WTC11 (cell line): ENCODE measurements around the gene GUCY2C. TPM values are rescaled to one million over a fixed set of nuclear protein-coding genes. Genes with fewer than 3 reads are reported as not detected.

Source experiments
- ATAC-seq: fragments of 200-7000 bp; cut with Tn5 transposase; 2 replicates; pipeline ENCODE4 v1.10.0; 2021; ENCODE audit warnings: mild to moderate bottlenecking, moderate library complexity
- CTCF ChIA-PET: fragments of 300-600 bp; sonication (Branson Sonifier 250); formaldehyde crosslinking; loops from one replicate; lab custom pipeline; 2021; ENCODE audit warnings: antibody characterized with exemption; lab: Charles Lee
- POLR2A ChIA-PET: fragments of 350-600 bp; sonication (Branson Sonifier 250); formaldehyde crosslinking; loops from one replicate; lab custom pipeline; 2021; ENCODE audit warnings: antibody characterized with exemption; lab: Charles Lee
- DNase-seq: peaks from one replicate; pipeline ENCODE4 v3.0.0; 2021; ENCODE audit warnings: low spot score
- H3K27ac Mint-ChIP-seq: 2 replicates; pipeline ENCODE4 v1.8.0; 2021; ENCODE audit warnings: mixed read lengths
- H3K27me3 Mint-ChIP-seq: 2 replicates; pipeline ENCODE4 v1.8.0; 2021; ENCODE audit warnings: low read depth, mild to moderate bottlenecking, moderate library complexity, mixed read lengths
- H3K36me3 Mint-ChIP-seq: 2 replicates; pipeline ENCODE4 v1.8.0; 2021; ENCODE audit warnings: mixed read lengths
- H3K4me1 Mint-ChIP-seq: 2 replicates; pipeline ENCODE4 v1.8.0; 2022; ENCODE audit warnings: mixed read lengths
- H3K4me3 Mint-ChIP-seq: 2 replicates; pipeline ENCODE4 v1.8.0; 2021; ENCODE audit warnings: mild to moderate bottlenecking, moderate library complexity, mixed read lengths
- H3K9me3 Mint-ChIP-seq: 2 replicates; pipeline ENCODE4 v1.8.0; 2021; ENCODE audit warnings: mixed read lengths
- GABPB1 ChIP-seq: sonication (generic); formaldehyde crosslinking; IDR thresholded peaks from 2 replicates; pipeline ENCODE4 v1.8.1; 2023; ENCODE audit warnings: mild to moderate bottlenecking, missing genetic modification reagents
- IRF2 ChIP-seq: sonication (generic); formaldehyde crosslinking; IDR thresholded peaks from 2 replicates; pipeline ENCODE4 v1.8.0; 2022; ENCODE audit warnings: low read depth, missing genetic modification reagents, borderline replicate concordance
- JUN ChIP-seq: sonication (generic); formaldehyde crosslinking; IDR thresholded peaks from 2 replicates; pipeline ENCODE4 v1.8.0; 2023; ENCODE audit warnings: mild to moderate bottlenecking, missing genetic modification reagents
- NR3C1 ChIP-seq: sonication (generic); formaldehyde crosslinking; conservative IDR thresholded peaks from 2 replicates; pipeline ENCODE4 v1.8.1; 2023; ENCODE audit warnings: low read depth, mild to moderate bottlenecking, missing genetic modification reagents
- SP1 ChIP-seq: sonication (generic); formaldehyde crosslinking; conservative IDR thresholded peaks from 2 replicates; pipeline ENCODE4 v1.8.1; 2022; ENCODE audit warnings: missing genetic modification reagents
- TP53 ChIP-seq: sonication (generic); formaldehyde crosslinking; IDR thresholded peaks from 2 replicates; pipeline ENCODE4 v1.8.1; 2023; ENCODE audit warnings: mild to moderate bottlenecking, missing genetic modification reagents
- ZNF219 ChIP-seq: sonication (generic); formaldehyde crosslinking; IDR thresholded peaks from 2 replicates; pipeline ENCODE4 v1.8.0; 2023; ENCODE audit warnings: missing genetic modification reagents, mild to moderate bottlenecking, borderline replicate concordance
- ZNF396 ChIP-seq: fragments of 250-450 bp; sonication (Bioruptor Pico); IDR thresholded peaks from 2 replicates; pipeline ENCODE4 v1.8.0; 2021; ENCODE audit warnings: mild to moderate bottlenecking, moderate library complexity, borderline replicate concordance
- total RNA-seq: library from RNA; stranded (reverse); gene quantifications from 3 replicates; pipeline ENCODE4 v1.2.3, GENCODE V29; 2021
- TF ChIP-seq, protein P1 (sequence below): sonication (generic); formaldehyde crosslinking; conservative IDR thresholded peaks from 2 replicates; pipeline ENCODE4 v1.8.1; 2022; ENCODE audit warnings: mild to moderate bottlenecking, missing genetic modification reagents
- TF ChIP-seq, protein P2 (sequence below): sonication (generic); formaldehyde crosslinking; IDR thresholded peaks from 2 replicates; pipeline ENCODE4 v1.8.1; 2023; ENCODE audit warnings: mild to moderate bottlenecking, missing genetic modification reagents
- TF ChIP-seq, protein P3 (sequence below): sonication (generic); formaldehyde crosslinking; IDR thresholded peaks from 2 replicates; pipeline ENCODE4 v1.8.0; 2023; ENCODE audit warnings: mild to moderate bottlenecking, missing genetic modification reagents
- TF ChIP-seq, protein P4 (sequence below): fragments of 250-450 bp; sonication (Bioruptor Pico); IDR thresholded peaks from 2 replicates; pipeline ENCODE4 v1.9.0; 2021; ENCODE audit warnings: mild to moderate bottlenecking, borderline replicate concordance
- TF ChIP-seq, protein P5 (sequence below): fragments of 250-450 bp; sonication (Bioruptor Pico); IDR thresholded peaks from 2 replicates; pipeline ENCODE4 v1.9.0; 2021; ENCODE audit warnings: mild to moderate bottlenecking
- TF ChIP-seq, protein P6 (sequence below): sonication (generic); formaldehyde crosslinking; IDR thresholded peaks from 2 replicates; pipeline ENCODE4 v1.8.1; 2023; ENCODE audit warnings: mild to moderate bottlenecking, missing genetic modification reagents, moderate library complexity
- TF ChIP-seq, protein P7 (sequence below): sonication (generic); formaldehyde crosslinking; IDR thresholded peaks from 2 replicates; pipeline ENCODE4 v1.8.1; 2022; ENCODE audit warnings: mild to moderate bottlenecking, moderate library complexity, missing genetic modification reagents
- TF ChIP-seq, protein P8 (sequence below): sonication (generic); formaldehyde crosslinking; conservative IDR thresholded peaks from 2 replicates; pipeline ENCODE4 v1.8.1; 2023; ENCODE audit warnings: mild to moderate bottlenecking, low read depth, missing genetic modification reagents, moderate library complexity

The GUCY2C gene
- total RNA-seq, 1 experiment from 2014 or later, result 3.9 TPM

DNA sequence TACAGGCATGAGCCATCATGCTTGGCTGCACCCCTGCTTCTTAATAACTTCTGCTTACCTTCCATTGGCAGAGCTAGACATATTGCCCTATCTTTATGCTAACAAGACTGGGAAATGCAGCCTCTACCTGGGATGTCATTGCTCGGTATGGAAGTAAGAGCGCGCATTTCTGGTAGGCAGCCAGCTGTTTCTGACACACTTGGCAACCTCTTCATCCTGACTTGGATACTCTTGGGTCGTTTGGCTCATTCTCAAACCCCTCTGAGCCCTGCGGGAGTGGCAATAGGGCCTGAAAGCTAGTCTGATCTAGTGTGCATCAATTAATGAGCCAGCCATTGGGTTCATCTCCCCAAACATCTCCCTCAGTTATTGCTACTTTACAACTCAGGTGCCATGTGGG lies 123.3 kb downstream of the GUCY2C start:
- no peaks in the 10 kb centered on the region for H3K9me3 Mint-ChIP-seq
- ATAC-seq (no peak), DNase-seq (no peak)
- CTCF ChIA-PET, result interaction anchor here (0.6 to 2.5 kb wide), 7 partner anchors 11 to 93 kb away, joined by 3 to 15 read pairs (median 3); no protein-coding TSS in a partner anchor
- no peaks in the 10 kb centered on the region for H3K36me3 Mint-ChIP-seq
- H3K27ac Mint-ChIP-seq, result no peak overlapping the region
- peaks cover 42% of the 10 kb centered on the region for H3K4me1 Mint-ChIP-seq
- TF ChIP-seq JUN (no peak), IRF2 (CRISPR knock-in tag) (no peak), SP1 (CRISPR knock-in tag) (no peak), ZNF219 (CRISPR knock-in tag) (no peak), GABPB1 (CRISPR knock-in tag) (no peak), TP53 (CRISPR knock-in tag) (no peak), NR3C1 (CRISPR knock-in tag) (no peak), ZNF396 (CRISPR knock-in tag) (no peak)
- TF ChIP-seq, protein P1, sequence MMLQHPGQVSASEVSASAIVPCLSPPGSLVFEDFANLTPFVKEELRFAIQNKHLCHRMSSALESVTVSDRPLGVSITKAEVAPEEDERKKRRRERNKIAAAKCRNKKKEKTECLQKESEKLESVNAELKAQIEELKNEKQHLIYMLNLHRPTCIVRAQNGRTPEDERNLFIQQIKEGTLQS, result no peak
- TF ChIP-seq, protein P2, sequence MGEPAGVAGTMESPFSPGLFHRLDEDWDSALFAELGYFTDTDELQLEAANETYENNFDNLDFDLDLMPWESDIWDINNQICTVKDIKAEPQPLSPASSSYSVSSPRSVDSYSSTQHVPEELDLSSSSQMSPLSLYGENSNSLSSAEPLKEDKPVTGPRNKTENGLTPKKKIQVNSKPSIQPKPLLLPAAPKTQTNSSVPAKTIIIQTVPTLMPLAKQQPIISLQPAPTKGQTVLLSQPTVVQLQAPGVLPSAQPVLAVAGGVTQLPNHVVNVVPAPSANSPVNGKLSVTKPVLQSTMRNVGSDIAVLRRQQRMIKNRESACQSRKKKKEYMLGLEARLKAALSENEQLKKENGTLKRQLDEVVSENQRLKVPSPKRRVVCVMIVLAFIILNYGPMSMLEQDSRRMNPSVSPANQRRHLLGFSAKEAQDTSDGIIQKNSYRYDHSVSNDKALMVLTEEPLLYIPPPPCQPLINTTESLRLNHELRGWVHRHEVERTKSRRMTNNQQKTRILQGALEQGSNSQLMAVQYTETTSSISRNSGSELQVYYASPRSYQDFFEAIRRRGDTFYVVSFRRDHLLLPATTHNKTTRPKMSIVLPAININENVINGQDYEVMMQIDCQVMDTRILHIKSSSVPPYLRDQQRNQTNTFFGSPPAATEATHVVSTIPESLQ (CRISPR knock-in tag), result no peak
- TF ChIP-seq, protein P3, sequence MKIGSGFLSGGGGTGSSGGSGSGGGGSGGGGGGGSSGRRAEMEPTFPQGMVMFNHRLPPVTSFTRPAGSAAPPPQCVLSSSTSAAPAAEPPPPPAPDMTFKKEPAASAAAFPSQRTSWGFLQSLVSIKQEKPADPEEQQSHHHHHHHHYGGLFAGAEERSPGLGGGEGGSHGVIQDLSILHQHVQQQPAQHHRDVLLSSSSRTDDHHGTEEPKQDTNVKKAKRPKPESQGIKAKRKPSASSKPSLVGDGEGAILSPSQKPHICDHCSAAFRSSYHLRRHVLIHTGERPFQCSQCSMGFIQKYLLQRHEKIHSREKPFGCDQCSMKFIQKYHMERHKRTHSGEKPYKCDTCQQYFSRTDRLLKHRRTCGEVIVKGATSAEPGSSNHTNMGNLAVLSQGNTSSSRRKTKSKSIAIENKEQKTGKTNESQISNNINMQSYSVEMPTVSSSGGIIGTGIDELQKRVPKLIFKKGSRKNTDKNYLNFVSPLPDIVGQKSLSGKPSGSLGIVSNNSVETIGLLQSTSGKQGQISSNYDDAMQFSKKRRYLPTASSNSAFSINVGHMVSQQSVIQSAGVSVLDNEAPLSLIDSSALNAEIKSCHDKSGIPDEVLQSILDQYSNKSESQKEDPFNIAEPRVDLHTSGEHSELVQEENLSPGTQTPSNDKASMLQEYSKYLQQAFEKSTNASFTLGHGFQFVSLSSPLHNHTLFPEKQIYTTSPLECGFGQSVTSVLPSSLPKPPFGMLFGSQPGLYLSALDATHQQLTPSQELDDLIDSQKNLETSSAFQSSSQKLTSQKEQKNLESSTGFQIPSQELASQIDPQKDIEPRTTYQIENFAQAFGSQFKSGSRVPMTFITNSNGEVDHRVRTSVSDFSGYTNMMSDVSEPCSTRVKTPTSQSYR (CRISPR knock-in tag), result no peak
- TF ChIP-seq, protein P4, sequence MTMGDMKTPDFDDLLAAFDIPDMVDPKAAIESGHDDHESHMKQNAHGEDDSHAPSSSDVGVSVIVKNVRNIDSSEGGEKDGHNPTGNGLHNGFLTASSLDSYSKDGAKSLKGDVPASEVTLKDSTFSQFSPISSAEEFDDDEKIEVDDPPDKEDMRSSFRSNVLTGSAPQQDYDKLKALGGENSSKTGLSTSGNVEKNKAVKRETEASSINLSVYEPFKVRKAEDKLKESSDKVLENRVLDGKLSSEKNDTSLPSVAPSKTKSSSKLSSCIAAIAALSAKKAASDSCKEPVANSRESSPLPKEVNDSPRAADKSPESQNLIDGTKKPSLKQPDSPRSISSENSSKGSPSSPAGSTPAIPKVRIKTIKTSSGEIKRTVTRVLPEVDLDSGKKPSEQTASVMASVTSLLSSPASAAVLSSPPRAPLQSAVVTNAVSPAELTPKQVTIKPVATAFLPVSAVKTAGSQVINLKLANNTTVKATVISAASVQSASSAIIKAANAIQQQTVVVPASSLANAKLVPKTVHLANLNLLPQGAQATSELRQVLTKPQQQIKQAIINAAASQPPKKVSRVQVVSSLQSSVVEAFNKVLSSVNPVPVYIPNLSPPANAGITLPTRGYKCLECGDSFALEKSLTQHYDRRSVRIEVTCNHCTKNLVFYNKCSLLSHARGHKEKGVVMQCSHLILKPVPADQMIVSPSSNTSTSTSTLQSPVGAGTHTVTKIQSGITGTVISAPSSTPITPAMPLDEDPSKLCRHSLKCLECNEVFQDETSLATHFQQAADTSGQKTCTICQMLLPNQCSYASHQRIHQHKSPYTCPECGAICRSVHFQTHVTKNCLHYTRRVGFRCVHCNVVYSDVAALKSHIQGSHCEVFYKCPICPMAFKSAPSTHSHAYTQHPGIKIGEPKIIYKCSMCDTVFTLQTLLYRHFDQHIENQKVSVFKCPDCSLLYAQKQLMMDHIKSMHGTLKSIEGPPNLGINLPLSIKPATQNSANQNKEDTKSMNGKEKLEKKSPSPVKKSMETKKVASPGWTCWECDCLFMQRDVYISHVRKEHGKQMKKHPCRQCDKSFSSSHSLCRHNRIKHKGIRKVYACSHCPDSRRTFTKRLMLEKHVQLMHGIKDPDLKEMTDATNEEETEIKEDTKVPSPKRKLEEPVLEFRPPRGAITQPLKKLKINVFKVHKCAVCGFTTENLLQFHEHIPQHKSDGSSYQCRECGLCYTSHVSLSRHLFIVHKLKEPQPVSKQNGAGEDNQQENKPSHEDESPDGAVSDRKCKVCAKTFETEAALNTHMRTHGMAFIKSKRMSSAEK (CRISPR knock-in tag), result no peak
- TF ChIP-seq, protein P5, sequence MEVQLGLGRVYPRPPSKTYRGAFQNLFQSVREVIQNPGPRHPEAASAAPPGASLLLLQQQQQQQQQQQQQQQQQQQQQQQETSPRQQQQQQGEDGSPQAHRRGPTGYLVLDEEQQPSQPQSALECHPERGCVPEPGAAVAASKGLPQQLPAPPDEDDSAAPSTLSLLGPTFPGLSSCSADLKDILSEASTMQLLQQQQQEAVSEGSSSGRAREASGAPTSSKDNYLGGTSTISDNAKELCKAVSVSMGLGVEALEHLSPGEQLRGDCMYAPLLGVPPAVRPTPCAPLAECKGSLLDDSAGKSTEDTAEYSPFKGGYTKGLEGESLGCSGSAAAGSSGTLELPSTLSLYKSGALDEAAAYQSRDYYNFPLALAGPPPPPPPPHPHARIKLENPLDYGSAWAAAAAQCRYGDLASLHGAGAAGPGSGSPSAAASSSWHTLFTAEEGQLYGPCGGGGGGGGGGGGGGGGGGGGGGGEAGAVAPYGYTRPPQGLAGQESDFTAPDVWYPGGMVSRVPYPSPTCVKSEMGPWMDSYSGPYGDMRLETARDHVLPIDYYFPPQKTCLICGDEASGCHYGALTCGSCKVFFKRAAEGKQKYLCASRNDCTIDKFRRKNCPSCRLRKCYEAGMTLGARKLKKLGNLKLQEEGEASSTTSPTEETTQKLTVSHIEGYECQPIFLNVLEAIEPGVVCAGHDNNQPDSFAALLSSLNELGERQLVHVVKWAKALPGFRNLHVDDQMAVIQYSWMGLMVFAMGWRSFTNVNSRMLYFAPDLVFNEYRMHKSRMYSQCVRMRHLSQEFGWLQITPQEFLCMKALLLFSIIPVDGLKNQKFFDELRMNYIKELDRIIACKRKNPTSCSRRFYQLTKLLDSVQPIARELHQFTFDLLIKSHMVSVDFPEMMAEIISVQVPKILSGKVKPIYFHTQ, result no peak
- TF ChIP-seq, protein P6, sequence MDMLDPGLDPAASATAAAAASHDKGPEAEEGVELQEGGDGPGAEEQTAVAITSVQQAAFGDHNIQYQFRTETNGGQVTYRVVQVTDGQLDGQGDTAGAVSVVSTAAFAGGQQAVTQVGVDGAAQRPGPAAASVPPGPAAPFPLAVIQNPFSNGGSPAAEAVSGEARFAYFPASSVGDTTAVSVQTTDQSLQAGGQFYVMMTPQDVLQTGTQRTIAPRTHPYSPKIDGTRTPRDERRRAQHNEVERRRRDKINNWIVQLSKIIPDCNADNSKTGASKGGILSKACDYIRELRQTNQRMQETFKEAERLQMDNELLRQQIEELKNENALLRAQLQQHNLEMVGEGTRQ (CRISPR knock-in tag), result no peak
- TF ChIP-seq, protein P7, sequence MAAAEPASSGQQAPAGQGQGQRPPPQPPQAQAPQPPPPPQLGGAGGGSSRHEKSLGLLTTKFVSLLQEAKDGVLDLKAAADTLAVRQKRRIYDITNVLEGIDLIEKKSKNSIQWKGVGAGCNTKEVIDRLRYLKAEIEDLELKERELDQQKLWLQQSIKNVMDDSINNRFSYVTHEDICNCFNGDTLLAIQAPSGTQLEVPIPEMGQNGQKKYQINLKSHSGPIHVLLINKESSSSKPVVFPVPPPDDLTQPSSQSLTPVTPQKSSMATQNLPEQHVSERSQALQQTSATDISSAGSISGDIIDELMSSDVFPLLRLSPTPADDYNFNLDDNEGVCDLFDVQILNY (CRISPR knock-in tag), result no peak
- TF ChIP-seq, protein P8, sequence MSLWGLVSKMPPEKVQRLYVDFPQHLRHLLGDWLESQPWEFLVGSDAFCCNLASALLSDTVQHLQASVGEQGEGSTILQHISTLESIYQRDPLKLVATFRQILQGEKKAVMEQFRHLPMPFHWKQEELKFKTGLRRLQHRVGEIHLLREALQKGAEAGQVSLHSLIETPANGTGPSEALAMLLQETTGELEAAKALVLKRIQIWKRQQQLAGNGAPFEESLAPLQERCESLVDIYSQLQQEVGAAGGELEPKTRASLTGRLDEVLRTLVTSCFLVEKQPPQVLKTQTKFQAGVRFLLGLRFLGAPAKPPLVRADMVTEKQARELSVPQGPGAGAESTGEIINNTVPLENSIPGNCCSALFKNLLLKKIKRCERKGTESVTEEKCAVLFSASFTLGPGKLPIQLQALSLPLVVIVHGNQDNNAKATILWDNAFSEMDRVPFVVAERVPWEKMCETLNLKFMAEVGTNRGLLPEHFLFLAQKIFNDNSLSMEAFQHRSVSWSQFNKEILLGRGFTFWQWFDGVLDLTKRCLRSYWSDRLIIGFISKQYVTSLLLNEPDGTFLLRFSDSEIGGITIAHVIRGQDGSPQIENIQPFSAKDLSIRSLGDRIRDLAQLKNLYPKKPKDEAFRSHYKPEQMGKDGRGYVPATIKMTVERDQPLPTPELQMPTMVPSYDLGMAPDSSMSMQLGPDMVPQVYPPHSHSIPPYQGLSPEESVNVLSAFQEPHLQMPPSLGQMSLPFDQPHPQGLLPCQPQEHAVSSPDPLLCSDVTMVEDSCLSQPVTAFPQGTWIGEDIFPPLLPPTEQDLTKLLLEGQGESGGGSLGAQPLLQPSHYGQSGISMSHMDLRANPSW, result no peak
- POLR2A ChIA-PET, result no interaction called here
- peaks cover 5% of the 10 kb centered on the region for H3K27me3 Mint-ChIP-seq
- H3K4me3 Mint-ChIP-seq, result no peak overlapping the region
